HAP-1 (cell line): Measurements from ENCODE around the gene CDH8.

Experiments used
- DNase-seq, 2 experiments: peaks; one replicate each; pipeline ENCODE4 v3.0.0-alpha.2; 2016 to 2020; ENCODE audit warnings: low spot score in 2 of 2
- H3K27me3 ChIP-seq: fragments of 250-450 bp; sonication (Bioruptor Pico); 2 replicates; pipeline ENCODE4 v1.5.1; 2020; ENCODE audit warnings: low read depth, mild to moderate bottlenecking, moderate library complexity
- H3K36me3 ChIP-seq: fragments of 250-450 bp; sonication (Bioruptor Pico); replicated peaks from 2 replicates; pipeline ENCODE4 v1.5.1; 2020; ENCODE audit warnings: mild to moderate bottlenecking
- H3K4me1 ChIP-seq: fragments of 250-450 bp; sonication (Bioruptor Pico); 2 replicates; pipeline ENCODE4 v1.5.1; 2020; ENCODE audit warnings: mild to moderate bottlenecking
- H3K4me3 ChIP-seq: fragments of 250-450 bp; sonication (Bioruptor Pico); 2 replicates; pipeline ENCODE4 v1.5.1; 2020; ENCODE audit warnings: mild to moderate bottlenecking, moderate library complexity
- H3K9me3 ChIP-seq: fragments of 250-450 bp; sonication (Bioruptor Pico); 2 replicates; pipeline ENCODE4 v1.5.1; 2020; ENCODE audit warnings: mild to moderate bottlenecking, moderate library complexity
- in situ Hi-C: fragments of 300-500 bp; cut with MboI; formaldehyde crosslinking; loops from 3 replicates; pipeline ENCODE4 v1.14.3; 2020; ENCODE audit warnings: low sequenced_read_pairs, inconsistent platforms, mixed read lengths

Gene CDH8

DNA sequence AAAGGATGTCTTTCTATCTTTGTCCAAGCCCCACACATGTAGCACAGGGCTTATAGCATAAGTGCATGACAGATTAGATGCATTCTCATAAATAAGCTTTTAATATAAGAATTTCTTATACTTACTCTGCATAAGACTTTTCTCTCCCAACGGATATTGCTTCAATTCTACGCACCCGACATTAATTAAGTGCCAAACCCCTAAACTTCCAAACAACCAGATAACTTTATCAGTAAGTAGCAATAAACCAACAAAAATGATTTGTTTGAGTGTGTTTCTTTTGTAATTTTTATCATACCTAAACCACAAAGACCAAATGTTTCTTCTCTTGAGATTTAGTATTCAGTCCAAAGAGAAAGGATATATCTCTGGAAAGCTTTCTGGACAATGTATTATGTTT lies 391.5 kb downstream of the CDH8 start:
- H3K27me3 ChIP-seq = no peaks in the 10 kb centered on the region
- no peaks in the 10 kb centered on the region for H3K36me3 ChIP-seq
- in situ Hi-C loops = no loop called here
- H3K9me3 ChIP-seq = no peaks in the 10 kb centered on the region
- no peak for DNase-seq
- no peak overlapping the region for H3K4me3 ChIP-seq
- H3K4me1 ChIP-seq = no peaks in the 10 kb centered on the region

DNA sequence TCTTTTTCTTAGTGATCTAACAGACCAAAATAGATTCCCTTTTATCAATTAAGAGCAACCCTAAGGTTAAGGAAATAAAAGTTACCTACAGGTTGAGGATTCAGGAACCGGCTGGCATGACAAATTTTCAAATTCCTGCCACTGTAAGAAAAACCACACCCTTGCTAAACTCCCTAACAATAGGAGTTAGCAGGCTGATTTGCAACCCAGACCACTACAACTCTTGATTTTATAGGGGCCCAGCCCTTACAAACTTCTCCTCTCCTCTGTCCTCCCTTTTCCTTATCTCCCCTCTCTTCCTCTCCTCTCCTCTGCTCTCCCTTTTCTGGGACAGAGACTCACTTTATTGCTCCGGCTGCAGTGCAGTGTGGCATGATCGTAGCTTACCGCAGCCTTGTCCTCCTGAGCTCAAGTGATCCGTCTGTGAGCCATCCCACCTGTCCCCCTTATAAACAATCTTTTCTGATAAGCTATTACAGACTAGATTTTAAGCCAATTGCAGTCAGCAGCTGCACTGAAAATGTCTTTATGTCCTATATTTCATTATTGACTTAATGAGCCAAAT lies 418.9 kb downstream of the CDH8 start:
- in situ Hi-C loops = no loop called here
- H3K4me1 ChIP-seq = no peaks in the 10 kb centered on the region
- H3K27me3 ChIP-seq = no peaks in the 10 kb centered on the region
- DNase-seq = no peak
- H3K9me3 ChIP-seq = no peaks in the 10 kb centered on the region
- no peak overlapping the region for H3K4me3 ChIP-seq
- no peaks in the 10 kb centered on the region for H3K36me3 ChIP-seq

DNA sequence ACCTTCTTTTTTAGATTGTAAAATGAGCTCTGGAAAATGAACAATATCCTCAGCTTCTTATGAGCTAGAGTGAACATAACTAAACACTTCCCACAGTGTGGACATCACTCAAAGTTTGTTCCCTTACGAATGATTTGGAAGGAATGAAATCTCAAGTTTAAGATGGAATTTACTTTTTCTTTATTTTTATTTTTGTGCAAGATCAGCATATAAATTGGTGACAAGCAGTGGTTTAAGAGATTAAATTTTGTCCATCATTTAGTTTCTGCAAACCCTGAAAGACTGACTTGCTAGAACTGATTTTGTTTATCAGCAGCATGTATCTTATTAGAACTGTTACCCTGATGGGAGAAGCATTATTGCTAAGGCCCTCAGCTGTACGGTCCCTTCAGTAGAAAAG lies 420.1 kb downstream of the CDH8 start:
- H3K4me3 ChIP-seq = no peak overlapping the region
- H3K36me3 ChIP-seq = no peaks in the 10 kb centered on the region
- no peak for DNase-seq
- in situ Hi-C loops = no loop called here
- H3K27me3 ChIP-seq = no peaks in the 10 kb centered on the region
- H3K9me3 ChIP-seq = no peaks in the 10 kb centered on the region
- H3K4me1 ChIP-seq = no peaks in the 10 kb centered on the region

DNA sequence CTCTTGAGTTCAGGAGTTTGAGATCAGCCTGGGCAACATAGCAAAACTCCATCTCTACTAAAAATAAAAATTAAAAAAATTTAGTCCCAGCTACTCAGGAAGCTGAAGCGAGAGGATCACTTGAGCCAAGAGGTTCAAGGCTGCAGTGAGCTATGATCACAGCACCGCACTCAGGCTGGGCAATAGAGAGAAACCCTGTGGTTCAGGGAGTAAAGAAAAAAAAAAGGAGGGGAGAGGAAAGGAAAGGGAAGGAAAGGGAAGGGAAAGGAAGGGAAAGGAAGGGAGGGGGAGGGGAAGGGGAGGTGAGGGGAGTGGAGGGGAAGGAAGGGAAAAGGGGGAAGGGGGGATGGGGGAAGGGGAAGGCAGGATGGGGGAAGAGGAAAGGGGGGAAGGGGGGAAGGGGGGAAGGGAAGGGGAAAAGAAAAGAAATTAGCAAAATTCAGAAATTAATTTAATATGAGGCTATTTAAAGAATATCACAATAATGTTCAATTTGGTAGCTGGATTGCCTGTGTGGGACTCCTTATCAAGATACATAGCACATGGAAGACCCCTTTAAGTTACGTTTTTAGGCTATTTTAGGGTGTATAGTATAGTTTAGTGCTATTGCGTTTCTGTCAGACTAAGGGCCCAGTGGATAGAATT lies 424.3 kb downstream of the CDH8 start:
- Histone ChIP-seq H3K4me1 (no peaks in the 10 kb centered on the region), H3K9me3 (no peaks in the 10 kb centered on the region), H3K4me3 (no peak overlapping the region), H3K27me3 (no peaks in the 10 kb centered on the region), H3K36me3 (no peaks in the 10 kb centered on the region)
- in situ Hi-C loops = no loop called here
- no peak for DNase-seq

DNA sequence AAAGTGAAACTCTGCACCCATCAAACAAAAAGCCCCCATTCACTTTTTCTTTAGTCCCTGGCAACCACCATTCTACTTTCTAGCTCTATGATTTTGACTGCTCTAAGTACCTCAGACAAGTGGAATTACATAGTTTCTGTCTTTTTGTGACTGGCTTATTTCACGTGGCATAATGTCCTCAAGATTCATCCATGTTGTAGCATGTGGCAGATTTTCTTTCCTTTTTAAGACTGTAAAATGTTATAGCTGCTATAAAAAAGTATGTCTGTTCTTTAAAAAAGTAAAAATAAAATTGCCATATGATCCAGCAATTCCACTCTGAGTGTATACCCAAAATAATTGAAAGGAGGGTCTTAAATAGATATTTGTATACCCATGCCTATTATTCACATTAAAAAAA lies 429.7 kb downstream of the CDH8 start:
- Histone ChIP-seq H3K4me3 (no peak overlapping the region), H3K9me3 (no peaks in the 10 kb centered on the region), H3K27me3 (0 out of 2 replicates have a peak, but pooled peaks cover 3% of the 10 kb centered on the region), H3K4me1 (no peaks in the 10 kb centered on the region), H3K36me3 (no peaks in the 10 kb centered on the region)
- in situ Hi-C loops = no loop called here
- DNase-seq = no peak
